Neuronal stem cell (in vitro differentiated cells): ENCODE measurements around the gene C16orf89.

Source experiments
- DNase-seq: peaks from one replicate; pipeline ENCODE4 v3.0.0-alpha.2; 2013; ENCODE audit warnings: low spot score
- H2AFZ ChIP-seq: one replicate; pipeline ENCODE4 v1.6.1; 2013; ENCODE audit warnings: mild to moderate bottlenecking, low read length, inconsistent platforms
- H2AK5ac ChIP-seq: 2 replicates; pipeline ENCODE4 v1.6.1; 2013; ENCODE audit warnings: low read depth, mild to moderate bottlenecking, inconsistent platforms, low read length, moderate library complexity, mixed read lengths
- H2BK120ac ChIP-seq: 2 replicates; pipeline ENCODE4 v1.6.1; 2013; ENCODE audit warnings: low read depth, mild to moderate bottlenecking, inconsistent platforms, low read length, moderate library complexity, mixed read lengths
- H2BK12ac ChIP-seq: one replicate; pipeline ENCODE4 v1.6.1; 2013; ENCODE audit warnings: low read length, inconsistent platforms
- H2BK15ac ChIP-seq: 2 replicates; pipeline ENCODE4 v1.6.1; 2013; ENCODE audit warnings: mild to moderate bottlenecking, low read length, inconsistent platforms, mixed read lengths
- H2BK5ac ChIP-seq: one replicate; pipeline ENCODE4 v1.6.1; 2013; ENCODE audit warnings: inconsistent platforms, mild to moderate bottlenecking, low read length, moderate library complexity
- H3K14ac ChIP-seq: one replicate; pipeline ENCODE4 v1.6.1; 2013; ENCODE audit warnings: low read length, inconsistent platforms
- H3K18ac ChIP-seq: 2 replicates; pipeline ENCODE4 v1.6.1; 2013; ENCODE audit warnings: low read length, inconsistent platforms
- H3K23ac ChIP-seq: 2 replicates; pipeline ENCODE4 v1.6.1; 2013; ENCODE audit warnings: low read depth, mild to moderate bottlenecking, mixed read lengths, low read length, inconsistent platforms; ENCODE audit not compliant: poor library complexity
- H3K27ac ChIP-seq: replicated peaks from 3 replicates; pipeline ENCODE4 v1.5.1; 2013; ENCODE audit warnings: low read length, inconsistent platforms
- H3K27me3 ChIP-seq, 3 experiments: 2 replicates each; pipeline ENCODE4 v1.6.1; 2013; ENCODE audit warnings: low read length in 3 of 3, mild to moderate bottlenecking in 2 of 3, inconsistent platforms in 1 of 3, low read depth in 1 of 3, mixed read lengths in 1 of 3, moderate library complexity in 1 of 3; ENCODE audit not compliant: control insufficient read depth in 3 of 3, insufficient read depth in 3 of 3
- H3K36me3 ChIP-seq, 2 donors: replicated peaks in 1 of 2; 2 replicates each; pipeline ENCODE4 v1.6.1; 2013; ENCODE audit warnings: low read length in 2 of 2; ENCODE audit not compliant: control insufficient read depth in 2 of 2, insufficient read depth in 2 of 2
- H3K4ac ChIP-seq: 2 replicates; pipeline ENCODE4 v1.6.1; 2013; ENCODE audit warnings: inconsistent platforms, mild to moderate bottlenecking, low read length, moderate library complexity
- H3K4me1 ChIP-seq, 2 donors: 1 replicate in 1 of 2; 2 replicates in 1 of 2; pipeline ENCODE4 v1.6.1; 2013; ENCODE audit warnings: low read length in 2 of 2, low read depth in 1 of 2; ENCODE audit not compliant: control insufficient read depth in 2 of 2, insufficient read depth in 1 of 2
- H3K4me2 ChIP-seq: one replicate; pipeline ENCODE4 v1.6.1; 2013; ENCODE audit warnings: mild to moderate bottlenecking, low read length, inconsistent platforms; ENCODE audit not compliant: insufficient read depth, poor library complexity, severe bottlenecking
- H3K4me3 ChIP-seq, 2 donors: 2 replicates each; pipeline ENCODE4 v1.5.1; 2013; ENCODE audit warnings: low read length in 2 of 2, mild to moderate bottlenecking in 2 of 2, inconsistent platforms in 1 of 2, moderate library complexity in 1 of 2
- H3K79me1 ChIP-seq: one replicate; pipeline ENCODE4 v1.6.1; 2013; ENCODE audit warnings: low read depth, mild to moderate bottlenecking, inconsistent platforms, low read length, moderate library complexity
- H3K9ac ChIP-seq: one replicate; pipeline ENCODE4 v1.6.1; 2013; ENCODE audit warnings: mild to moderate bottlenecking, low read depth, low read length, inconsistent platforms; ENCODE audit not compliant: poor library complexity
- H3K9me3 ChIP-seq, 2 donors: replicated peaks in 1 of 2; 2 replicates each; pipeline versions ENCODE3 to v1.6.1; 2013; ENCODE audit warnings: low read length in 2 of 2, mild to moderate bottlenecking in 2 of 2, inconsistent platforms in 1 of 2, low read depth in 1 of 2, mixed read lengths in 1 of 2, moderate library complexity in 1 of 2; ENCODE audit not compliant: control insufficient read depth in 2 of 2, insufficient read depth in 1 of 2
- H4K8ac ChIP-seq: one replicate; pipeline ENCODE4 v1.6.1; 2013; ENCODE audit warnings: low read depth, mild to moderate bottlenecking, inconsistent platforms, low read length, moderate library complexity
- H4K91ac ChIP-seq: one replicate; pipeline ENCODE4 v1.6.1; 2013; ENCODE audit warnings: low read length, low read depth, mild to moderate bottlenecking, inconsistent platforms; ENCODE audit not compliant: poor library complexity
- WGBS, 2 donors: extraction: QIAGEN DNeasy Blood & Tissue Kit; methylation state at CpG; one replicate each; pipeline ENCODE4 v1.1.7; 2013; ENCODE audit warnings: missing lambda C conversion rate in 2 of 2, mixed read lengths in 1 of 2; ENCODE audit not compliant: insufficient read length in 2 of 2, insufficient replicate concordance in 1 of 2; ENCODE audit errors: extremely low coverage in 2 of 2; 5-methylcytosine and 5-hydroxymethylcytosine counted together

Gene C16orf89

DNA sequence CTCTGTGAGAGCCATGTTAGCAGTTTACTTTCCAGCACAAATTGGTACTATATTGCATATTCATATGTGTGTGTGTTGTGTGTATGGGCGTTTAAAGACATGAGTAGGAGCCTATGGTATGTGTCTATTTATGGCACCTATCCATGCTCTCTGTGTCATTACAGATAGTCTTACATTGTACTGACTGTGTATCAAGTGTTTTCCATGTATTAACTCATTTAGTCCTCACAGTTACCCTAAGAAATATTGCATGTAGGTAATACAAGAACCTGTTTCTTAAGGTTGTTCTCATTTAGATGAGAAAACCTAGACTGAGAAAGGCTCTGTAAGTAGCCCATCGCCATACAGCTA lies 7.5 kb upstream of the C16orf89 start:
- no peaks in the 10 kb centered on the region for H3K79me1 ChIP-seq
- no peak overlapping the region for H2BK120ac ChIP-seq
- H3K36me3 ChIP-seq, result peaks cover 13 to 30% of the 10 kb centered on the region in 2 donors
- no peak overlapping the region for H2BK5ac ChIP-seq
- no peak overlapping the region for H3K27ac ChIP-seq
- H2BK12ac ChIP-seq, result no peak overlapping the region
- no peak overlapping the region for H3K14ac ChIP-seq
- H2BK15ac ChIP-seq, result no peak overlapping the region
- no peak overlapping the region for H2AFZ ChIP-seq
- H3K23ac ChIP-seq, result no peak overlapping the region
- H3K4me1 ChIP-seq, result peaks cover 5% of the 10 kb centered on the region in 2 donors
- no peak for DNase-seq
- H3K9me3 ChIP-seq, result no peaks in the 10 kb centered on the region
- H3K27me3 ChIP-seq, result no peaks in the 10 kb centered on the region
- H4K8ac ChIP-seq, result no peak overlapping the region
- H3K9ac ChIP-seq, result no peak overlapping the region
- peak overlapping the region in 1 of 2 donors; percentile 67 for H3K4me3 ChIP-seq
- H3K4me2 ChIP-seq, result no peak overlapping the region
- H3K4ac ChIP-seq, result no peak overlapping the region
- H2AK5ac ChIP-seq, result no peak overlapping the region
- no CpG with 5 or more reads among the region's 2 CpGs for WGBS, 2 donors
- no peak overlapping the region for H4K91ac ChIP-seq
- H3K18ac ChIP-seq, result no peak overlapping the region

DNA sequence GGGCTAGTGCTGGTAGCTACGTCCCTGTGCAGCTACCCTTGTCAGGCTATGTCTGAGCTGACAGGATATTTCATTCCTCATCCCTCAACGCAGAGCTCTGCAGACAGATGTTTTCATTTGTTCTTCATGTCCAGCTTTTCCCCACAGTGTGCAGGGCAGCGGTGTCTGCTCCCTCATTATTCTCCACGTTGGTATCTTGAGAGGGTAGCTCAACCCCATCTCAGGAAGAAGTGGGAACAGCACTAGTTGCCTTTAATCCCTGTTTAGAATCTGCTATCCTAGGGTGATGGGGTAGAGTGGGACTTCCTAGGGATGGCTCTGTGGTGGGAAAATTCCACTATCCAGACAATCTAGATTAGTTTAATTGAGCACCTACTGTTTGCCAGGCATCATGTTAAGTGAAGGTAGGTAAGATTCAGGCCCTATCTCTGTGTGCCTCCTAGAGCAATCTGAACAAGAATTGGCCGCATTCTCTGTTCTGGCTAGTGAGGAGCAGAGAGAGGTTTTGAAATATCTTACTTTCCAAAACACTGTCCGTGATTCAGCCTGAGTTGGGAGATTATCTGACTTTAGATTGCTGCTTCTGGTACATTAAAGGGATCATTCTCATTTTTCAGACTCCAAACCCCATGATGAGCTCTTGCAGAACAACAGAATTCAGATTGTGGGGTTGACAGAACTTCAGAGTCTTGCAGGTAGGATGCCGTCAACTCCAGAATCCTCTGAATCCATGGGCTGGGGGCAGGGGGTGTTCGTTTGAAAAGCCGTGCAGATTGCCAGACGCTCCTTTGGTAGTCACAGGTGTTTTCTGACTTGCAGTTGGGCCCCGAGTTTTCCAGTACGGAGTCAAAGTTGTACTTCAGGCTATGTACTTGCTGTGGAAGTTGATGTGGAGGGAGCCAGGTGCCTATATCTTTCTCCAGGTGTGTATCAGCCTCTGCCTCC lies 6.8 kb upstream of the C16orf89 start:
- no peak for DNase-seq
- H2AFZ ChIP-seq, result peak overlapping the region; percentile 92
- H3K18ac ChIP-seq, result no peak overlapping the region
- H2BK5ac ChIP-seq, result no peak overlapping the region
- WGBS, 2 donors, result no CpG with 5 or more reads among the region's 12 CpGs
- H3K36me3 ChIP-seq, result peaks cover 13 to 30% of the 10 kb centered on the region in 2 donors
- no peak overlapping the region for H4K8ac ChIP-seq
- H3K4me3 ChIP-seq, result peak overlapping the region; percentile 67 to 96
- no peaks in the 10 kb centered on the region for H3K27me3 ChIP-seq
- no peak overlapping the region for H3K23ac ChIP-seq
- H2AK5ac ChIP-seq, result no peak overlapping the region
- no peaks in the 10 kb centered on the region for H3K9me3 ChIP-seq
- no peak overlapping the region for H3K27ac ChIP-seq
- H4K91ac ChIP-seq, result no peak overlapping the region
- H3K4me2 ChIP-seq, result peak overlapping the region; percentile 56
- no peaks in the 10 kb centered on the region for H3K79me1 ChIP-seq
- H2BK15ac ChIP-seq, result no peak overlapping the region
- H3K9ac ChIP-seq, result peak overlapping the region; percentile 86
- no peak overlapping the region for H3K14ac ChIP-seq
- no peak overlapping the region for H3K4ac ChIP-seq
- H2BK120ac ChIP-seq, result no peak overlapping the region
- peaks cover 5% of the 10 kb centered on the region in 2 donors for H3K4me1 ChIP-seq
- H2BK12ac ChIP-seq, result no peak overlapping the region

GRCh38 chr16:5071681-5072333 lies 6.1 kb upstream of the C16orf89 start, which contains the start of gene ALG1:
TSS of gene ALG1 (plus strand) at chr16:5071843. CDS start at chr16:5071850, 7 bp downstream.
- Histone ChIP-seq H2BK15ac (no peak within 1 kb of the TSS), H3K4me2 (peak within 1 kb of the TSS; percentile 56), H3K9ac (peak within 1 kb of the TSS; percentile 86), H2BK12ac (no peak within 1 kb of the TSS), H3K79me1 (no peaks in the 10 kb centered on the region), H3K18ac (peak within 1 kb of the TSS; percentile 63), H2BK5ac (no peak within 1 kb of the TSS), H2BK120ac (peak within 1 kb of the TSS; percentile 27), H3K9me3 (no peaks in the 10 kb centered on the region), H2AFZ (peak within 1 kb of the TSS; percentile 92), H3K4me1 (peaks cover 5% of the 10 kb centered on the region in 2 donors), H4K8ac (peak within 1 kb of the TSS; percentile 85), H3K36me3 (peaks cover 9 to 26% of the 10 kb centered on the region in 2 donors), H3K27me3 (peaks cover 0 to 6% (median 0%) of the 10 kb centered on the region in 3 experiments), H3K4me3 (peak within 1 kb of the TSS; percentile 67 to 96), H3K14ac (peak within 1 kb of the TSS; percentile 33), H2AK5ac (no peak within 1 kb of the TSS), H4K91ac (no peak within 1 kb of the TSS), H3K4ac (no peak within 1 kb of the TSS), H3K23ac (peak within 1 kb of the TSS; percentile 98), H3K27ac (no peak within 1 kb of the TSS)
- peak; percentile 78 for DNase-seq
- no CpG with 5 or more reads among the region's 53 CpGs for WGBS, 2 donors

GRCh38 chr16:5071341-5071680 lies 5.6 kb upstream of the C16orf89 start:
- Histone ChIP-seq H3K79me1 (no peaks in the 10 kb centered on the region), H3K27me3 (peaks cover 0 to 9% (median 0%) of the 10 kb centered on the region in 3 experiments), H2BK12ac (no peak overlapping the region), H3K36me3 (peaks cover 8 to 23% of the 10 kb centered on the region in 2 donors), H3K18ac (no peak overlapping the region), H3K4me1 (peaks cover 5% of the 10 kb centered on the region in 2 donors), H3K4ac (no peak overlapping the region), H3K9me3 (no peaks in the 10 kb centered on the region), H3K4me2 (no peak overlapping the region), H3K9ac (no peak overlapping the region), H2BK15ac (no peak overlapping the region), H3K23ac (peak overlapping the region; percentile 98), H3K27ac (no peak overlapping the region), H3K4me3 (peak overlapping the region in 1 of 2 donors; percentile 67), H2BK5ac (no peak overlapping the region), H2AFZ (peak overlapping the region; percentile 92), H3K14ac (no peak overlapping the region), H4K8ac (no peak overlapping the region), H2BK120ac (no peak overlapping the region), H2AK5ac (no peak overlapping the region), H4K91ac (no peak overlapping the region)
- DNase-seq, result no peak
- no CpG with 5 or more reads among the region's 7 CpGs for WGBS, 2 donors
